ENCODE data around the gene CDK10. TPM values are rescaled to one million over a fixed set of nuclear protein-coding genes. Genes with fewer than 3 reads are reported as not detected.

CDK10 gene
- total RNA-seq, 1 donor from 2014 or later: 40.5 TPM

GRCh38 chr16:89732142-89732917 lies 45.8 kb downstream of the CDK10 start:
- H3K9ac ChIP-seq (ENCODE audit: low read length): no peak overlapping the region
- Mint-ChIP-seq H3K9me3 (ENCODE audit: unreplicated experiment) (no peaks in the 10 kb centered on the region), H3K27me3 (ENCODE audit: low read depth, unreplicated experiment) (no peaks in the 10 kb centered on the region), H3K27ac (ENCODE audit: unreplicated experiment) (no peak overlapping the region), H3K4me3 (ENCODE audit: unreplicated experiment) (no peak overlapping the region), H3K36me3 (ENCODE audit: low read depth, unreplicated experiment) (peaks cover 25% of the 10 kb centered on the region), H3K4me1 (ENCODE audit: low read depth, unreplicated experiment) (no peaks in the 10 kb centered on the region)
- no peak overlapping the region for H2AFZ ChIP-seq (ENCODE audit: low read depth, low read length)
- peaks cover 48% of the 10 kb centered on the region for H3K36me3 ChIP-seq (ENCODE audit: insufficient read depth, low read length)
- TF ChIP-seq CTCF (IDR thresholded peaks at IDR 0.05; ENCODE audit: insufficient read depth, low read depth, low read length) (no peak), EZH2 (IDR thresholded peaks at IDR 0.05; ENCODE audit: insufficient read depth, low read length) (no peak)
- H3K79me2 ChIP-seq (ENCODE audit: insufficient read depth, low read length): peaks cover 23% of the 10 kb centered on the region
- FAIRE-seq (no peak), DNase-seq (ENCODE audit: low read depth) (no peak)
- no peaks in the 10 kb centered on the region for H3K27me3 ChIP-seq (ENCODE audit: insufficient read depth, low read length)
- no peaks in the 10 kb centered on the region for H3K4me1 ChIP-seq (ENCODE audit: insufficient read depth, low read length)
- H3K4me3 ChIP-seq (ENCODE audit: insufficient read depth, low read depth, low read length): no peak overlapping the region
- H3K9me3 ChIP-seq (ENCODE audit: insufficient read depth, low read depth, low read length): no peaks in the 10 kb centered on the region
- H3K27ac ChIP-seq (ENCODE audit: low read depth, low read length): no peak overlapping the region
- peaks cover 78% of the 10 kb centered on the region for H4K20me1 ChIP-seq (ENCODE audit: insufficient read depth, low read length)
- no peak overlapping the region for H3K4me2 ChIP-seq (ENCODE audit: low read length)

- no peaks in the 10 kb centered on the region for H3K9me3 Mint-ChIP-seq (ENCODE audit: unreplicated experiment)
These were observed 46.4 kb downstream of the CDK10 start for GRCh38 chr16:89732918-89733242.

More at GRCh38 chr16:89732918-89733242, 46.4 kb downstream of the CDK10 start:
- Histone ChIP-seq H3K27ac (ENCODE audit: low read depth, low read length) (no peak overlapping the region), H3K27me3 (ENCODE audit: insufficient read depth, low read length) (no peaks in the 10 kb centered on the region), H3K9me3 (ENCODE audit: insufficient read depth, low read depth, low read length) (no peaks in the 10 kb centered on the region), H3K36me3 (ENCODE audit: insufficient read depth, low read length) (peaks cover 48% of the 10 kb centered on the region), H3K4me3 (ENCODE audit: insufficient read depth, low read depth, low read length) (no peak overlapping the region), H3K9ac (ENCODE audit: low read length) (no peak overlapping the region), H3K4me1 (ENCODE audit: insufficient read depth, low read length) (no peaks in the 10 kb centered on the region), H3K79me2 (ENCODE audit: insufficient read depth, low read length) (peaks cover 18% of the 10 kb centered on the region), H2AFZ (ENCODE audit: low read depth, low read length) (no peak overlapping the region), H3K4me2 (ENCODE audit: low read length) (no peak overlapping the region), H4K20me1 (ENCODE audit: insufficient read depth, low read length) (peaks cover 78% of the 10 kb centered on the region)
- H3K4me3 Mint-ChIP-seq (ENCODE audit: unreplicated experiment): no peak overlapping the region
- no peak overlapping the region for H3K27ac Mint-ChIP-seq (ENCODE audit: unreplicated experiment)
- no peak for FAIRE-seq
- H3K27me3 Mint-ChIP-seq (ENCODE audit: low read depth, unreplicated experiment): no peaks in the 10 kb centered on the region
- H3K36me3 Mint-ChIP-seq (ENCODE audit: low read depth, unreplicated experiment): peaks cover 25% of the 10 kb centered on the region
- no peaks in the 10 kb centered on the region for H3K4me1 Mint-ChIP-seq (ENCODE audit: low read depth, unreplicated experiment)
- TF ChIP-seq EZH2 (IDR thresholded peaks at IDR 0.05; ENCODE audit: insufficient read depth, low read length) (no peak), CTCF (IDR thresholded peaks at IDR 0.05; ENCODE audit: insufficient read depth, low read depth, low read length) (no peak)
- no peak for DNase-seq (ENCODE audit: low read depth)
